ENCODE data around the gene ACR.

ACR gene

GRCh38 chr22:50737728-50738648, at the start of gene ACR:
Gene ACR (plus strand): TSS chr22:50738204. CDS start chr22:50738236, 32 bp downstream.
- DNase-seq (ENCODE audit: low spot score) = no peak

- DNase-seq (ENCODE audit: low spot score) = no peak
These were observed 49.6 kb upstream of the ACR start for GRCh38 chr22:50688448-50688847.

- DNase-seq (ENCODE audit: low spot score) = peak; percentile 45
These were observed 46.5 kb upstream of the ACR start for GRCh38 chr22:50691521-50691920.

- no peak for DNase-seq (ENCODE audit: low spot score)
These were observed 44.5 kb upstream of the ACR start for GRCh38 chr22:50693462-50693861.

GRCh38 chr22:50694099-50694605, 43.9 kb upstream of the ACR start:
- DNase-seq (ENCODE audit: low spot score) = no peak

GRCh38 chr22:50694766-50695420, 43.1 kb upstream of the ACR start:
- DNase-seq (ENCODE audit: low spot score) = no peak

GRCh38 chr22:50695421-50696250, 42.4 kb upstream of the ACR start:
- DNase-seq (ENCODE audit: low spot score) = no peak

- DNase-seq (ENCODE audit: low spot score) = no peak
These were observed 41.7 kb upstream of the ACR start for GRCh38 chr22:50696251-50696798.

- DNase-seq (ENCODE audit: low spot score) = no peak
These were observed 41.0 kb upstream of the ACR start for GRCh38 chr22:50696799-50697561.

- no peak for DNase-seq (ENCODE audit: low spot score)
These were observed 40.1 kb upstream of the ACR start for GRCh38 chr22:50697667-50698506.

- DNase-seq (ENCODE audit: low spot score) = no peak
These were observed 39.5 kb upstream of the ACR start for GRCh38 chr22:50698546-50698945.

GRCh38 chr22:50699001-50699755, 38.8 kb upstream of the ACR start:
- no peak for DNase-seq (ENCODE audit: low spot score)

- no peak for DNase-seq (ENCODE audit: low spot score)
These were observed 38.1 kb upstream of the ACR start for GRCh38 chr22:50699756-50700386.

- no peak for DNase-seq (ENCODE audit: low spot score)
These were observed 37.5 kb upstream of the ACR start for GRCh38 chr22:50700387-50701075.

- no peak for DNase-seq (ENCODE audit: low spot score)
These were observed 37.0 kb upstream of the ACR start for GRCh38 chr22:50701076-50701419.

- DNase-seq (ENCODE audit: low spot score) = no peak
These were observed 36.4 kb upstream of the ACR start for GRCh38 chr22:50701428-50702154.

GRCh38 chr22:50702261-50702671, 35.7 kb upstream of the ACR start:
- no peak for DNase-seq (ENCODE audit: low spot score)
